Left forelimb (tissue), 1 donor: ENCODE results near the gene SHH.
"Not testable (repeated sequence)": the region's sequence is repeated elsewhere in the genome, so short reads cannot be mapped to it uniquely, and the experiment has no call there.

Experiments used
- DNase-seq: peaks from one replicate; pipeline ENCODE4 v3.0.0-alpha.2; 2018; ENCODE audit warnings: low spot score

Gene SHH

GRCh38 chr7:155819186-155819585 is 6.9 kb upstream of the SHH start:
- DNase-seq = no peak

- no peak for DNase-seq
Measured at GRCh38 chr7:155818820-155819168, 6.5 kb upstream of the SHH start.

GRCh38 chr7:155818154-155818819 is 6.0 kb upstream of the SHH start:
- DNase-seq = no peak

DNA sequence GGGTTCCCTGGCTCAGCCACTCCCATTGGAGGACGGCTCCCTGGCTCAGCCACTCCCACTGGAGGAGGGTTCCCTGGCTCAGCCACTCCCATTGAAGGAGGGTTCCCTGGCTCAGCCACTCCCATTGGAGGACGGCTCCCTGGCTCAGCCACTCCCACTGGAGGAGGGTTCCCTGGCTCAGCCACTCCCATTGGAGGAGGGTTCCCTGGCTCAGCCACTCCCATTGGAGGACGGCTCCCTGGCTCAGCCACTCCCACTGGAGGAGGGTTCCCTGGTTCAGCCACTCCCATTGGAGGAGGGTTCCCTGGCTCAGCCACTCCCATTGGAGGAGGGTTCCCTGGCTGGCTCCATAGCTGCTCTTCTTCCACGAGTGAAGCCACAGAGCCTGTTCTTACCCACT is 5.3 kb upstream of the SHH start:
- not testable (repeated sequence) for DNase-seq

DNA sequence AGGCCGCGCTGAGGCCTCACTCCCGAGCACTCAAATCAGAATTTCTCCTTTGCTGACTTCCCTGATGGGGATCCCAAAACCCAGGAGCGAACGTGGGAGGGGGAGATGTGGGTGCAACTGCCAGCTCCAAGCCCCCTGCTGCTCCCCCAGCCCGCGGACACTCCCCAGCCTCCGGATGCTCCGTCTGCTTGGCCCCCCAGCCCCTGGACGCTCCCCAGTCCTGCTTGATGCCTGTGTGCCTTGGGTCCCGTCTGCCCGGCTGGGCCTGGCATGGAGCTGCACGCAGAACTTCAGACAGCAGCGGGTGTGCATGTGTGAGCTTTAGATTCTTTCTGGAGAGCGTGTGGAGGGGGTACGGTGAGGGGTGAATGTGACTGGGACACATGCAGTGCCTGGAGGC is 4.7 kb upstream of the SHH start:
- DNase-seq = no peak

GRCh38 chr7:155816192-155816508 is 3.9 kb upstream of the SHH start:
- no peak for DNase-seq

DNA sequence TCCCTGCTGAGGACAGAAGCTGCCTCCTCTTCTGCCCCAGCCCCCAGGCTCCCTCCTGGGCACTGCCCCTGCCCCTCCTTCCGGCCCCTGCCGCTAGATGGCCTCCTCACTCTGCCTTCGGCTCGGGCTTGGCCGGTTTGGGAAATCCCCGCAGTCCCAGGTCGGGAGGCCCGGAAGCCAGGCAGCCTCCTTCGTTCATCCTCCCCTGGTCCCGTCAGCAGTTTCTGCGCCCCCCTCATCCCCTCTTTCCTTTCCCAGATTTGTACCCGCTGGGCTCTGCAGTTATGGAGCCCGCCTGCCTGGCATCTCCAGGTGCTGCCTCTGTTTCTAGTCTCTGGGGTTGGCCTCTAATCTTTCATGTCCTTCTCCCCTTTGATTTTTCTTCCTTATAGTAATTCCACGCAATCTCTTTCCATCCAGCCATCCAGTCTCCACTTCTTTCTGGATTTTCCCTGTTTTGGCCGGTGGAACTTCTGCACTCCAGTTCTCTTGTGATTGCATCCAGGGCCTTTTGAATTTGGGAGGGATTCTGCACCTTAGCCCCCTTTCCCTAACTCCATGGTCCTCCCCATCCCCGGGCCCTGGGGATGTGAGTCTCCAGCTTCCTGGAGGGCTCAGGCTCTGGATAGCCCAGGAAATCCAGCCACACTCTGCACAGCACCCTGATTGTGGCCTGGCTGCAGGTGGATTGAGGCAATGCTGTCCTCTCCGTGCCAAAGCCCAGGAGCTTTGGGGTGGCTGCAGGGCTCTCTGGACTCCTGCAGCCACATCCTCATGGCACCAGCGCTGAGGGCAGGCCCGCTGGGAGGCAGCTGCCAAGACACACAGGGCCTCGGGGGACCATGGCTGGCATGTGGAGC is 3.3 kb upstream of the SHH start:
- no peak for DNase-seq

DNA sequence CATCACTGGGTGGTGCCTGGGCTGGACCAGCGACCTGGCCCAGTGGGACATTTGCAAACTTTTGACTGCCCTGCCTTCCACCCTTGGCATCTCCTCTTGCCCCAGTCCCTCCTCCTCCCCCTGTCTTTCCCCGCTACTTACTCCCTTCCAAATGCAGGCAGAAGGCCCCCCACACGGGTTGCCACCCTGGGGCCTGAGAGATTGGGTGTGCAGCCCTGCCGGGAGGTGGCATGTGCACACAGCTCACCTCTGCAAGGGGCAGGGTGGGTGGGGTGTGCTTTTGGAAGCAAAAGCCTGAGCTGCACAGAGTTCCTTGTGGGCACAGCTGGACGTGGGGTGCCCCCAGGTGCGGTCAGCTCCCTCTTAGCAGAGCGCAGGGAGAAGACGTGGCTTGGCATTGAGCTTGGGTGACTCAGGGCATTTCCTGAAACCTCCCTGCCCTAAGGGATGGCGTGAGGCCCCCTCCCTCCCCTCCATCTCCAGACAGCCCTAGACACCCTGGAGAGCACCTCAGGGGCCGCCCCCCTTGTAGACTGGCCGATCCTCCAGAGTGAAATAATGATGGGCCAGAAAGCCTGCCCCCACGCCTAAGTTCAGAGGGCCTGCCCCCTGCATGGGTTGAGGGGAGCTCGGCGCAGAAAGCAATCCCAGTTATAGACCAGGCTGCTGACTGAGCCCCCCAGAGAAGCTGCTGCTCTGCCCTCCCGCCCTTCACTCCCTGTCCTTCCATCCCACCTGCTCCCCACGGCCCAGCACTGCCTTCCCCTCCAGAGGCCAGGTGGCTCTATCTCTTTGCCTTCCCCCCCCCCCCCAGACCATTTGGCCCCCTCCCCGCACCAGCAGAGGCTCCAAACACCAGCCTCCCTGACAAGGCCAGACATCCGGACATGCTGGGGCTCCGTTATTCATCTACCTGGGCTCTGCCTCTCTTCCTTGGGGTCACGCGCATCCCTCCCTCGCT is 2.3 kb upstream of the SHH start:
- DNase-seq = no peak

DNA sequence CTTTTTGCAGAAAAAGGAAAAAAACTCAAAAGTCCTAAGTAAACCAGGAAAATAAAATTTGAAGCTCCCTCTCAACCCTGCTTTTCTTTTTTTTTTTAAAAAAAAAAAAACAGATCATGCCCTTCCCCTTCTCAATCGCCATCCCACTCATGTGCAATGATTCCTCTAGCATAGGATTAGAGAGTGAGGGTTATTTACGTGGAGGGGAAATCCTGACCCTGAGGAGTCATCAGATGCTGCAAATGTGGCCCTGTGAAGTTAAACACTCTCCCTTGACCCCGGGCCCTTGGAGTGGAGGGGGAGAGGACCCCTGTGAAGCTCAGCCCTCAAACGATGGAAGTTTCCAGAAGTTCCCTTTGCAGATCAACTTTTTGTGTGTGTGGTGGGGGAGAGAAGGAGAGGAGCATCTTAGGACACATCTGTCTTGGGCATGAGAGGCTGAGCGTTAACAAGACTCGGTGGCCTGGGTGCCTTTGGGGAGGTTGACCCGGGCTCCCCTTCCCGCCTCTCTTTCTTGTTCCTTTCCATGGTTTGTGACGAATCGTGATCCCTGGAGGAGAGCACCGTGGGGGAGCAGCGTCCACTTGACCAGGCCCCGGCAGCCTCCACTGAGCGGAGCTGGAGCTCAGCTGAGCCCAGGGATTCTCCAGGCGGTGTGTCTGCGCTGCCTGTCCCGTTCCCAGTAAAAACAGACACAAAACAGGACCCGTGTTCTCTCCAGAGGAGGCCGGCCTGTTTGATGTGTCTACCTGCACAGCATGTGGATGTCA is 1.5 kb upstream of the SHH start:
- DNase-seq = no peak

DNA sequence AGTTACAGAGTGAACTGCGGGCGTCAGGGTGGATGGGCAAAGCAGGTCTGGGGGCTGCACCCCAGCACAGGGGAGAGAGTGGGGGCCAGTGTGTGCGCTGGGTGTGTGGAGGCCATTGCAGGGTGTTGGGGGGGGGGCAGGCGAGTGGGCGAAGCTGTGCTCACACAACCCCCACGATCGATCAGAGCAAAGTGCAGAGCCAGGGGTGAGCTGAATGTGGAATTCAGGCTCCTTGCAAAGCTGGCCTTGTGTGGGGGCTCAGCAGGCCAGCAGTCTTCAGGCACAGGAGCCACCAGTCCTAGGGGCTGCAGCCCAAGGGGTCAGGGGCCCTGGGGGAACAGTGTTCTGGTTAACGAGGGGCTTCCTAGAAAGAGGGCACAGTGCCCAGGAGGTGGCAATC is 862 bp upstream of the SHH start:
- no peak for DNase-seq

- no peak for DNase-seq
Measured at GRCh38 chr7:155811560-155811894, 736 bp downstream of the SHH start.

DNA sequence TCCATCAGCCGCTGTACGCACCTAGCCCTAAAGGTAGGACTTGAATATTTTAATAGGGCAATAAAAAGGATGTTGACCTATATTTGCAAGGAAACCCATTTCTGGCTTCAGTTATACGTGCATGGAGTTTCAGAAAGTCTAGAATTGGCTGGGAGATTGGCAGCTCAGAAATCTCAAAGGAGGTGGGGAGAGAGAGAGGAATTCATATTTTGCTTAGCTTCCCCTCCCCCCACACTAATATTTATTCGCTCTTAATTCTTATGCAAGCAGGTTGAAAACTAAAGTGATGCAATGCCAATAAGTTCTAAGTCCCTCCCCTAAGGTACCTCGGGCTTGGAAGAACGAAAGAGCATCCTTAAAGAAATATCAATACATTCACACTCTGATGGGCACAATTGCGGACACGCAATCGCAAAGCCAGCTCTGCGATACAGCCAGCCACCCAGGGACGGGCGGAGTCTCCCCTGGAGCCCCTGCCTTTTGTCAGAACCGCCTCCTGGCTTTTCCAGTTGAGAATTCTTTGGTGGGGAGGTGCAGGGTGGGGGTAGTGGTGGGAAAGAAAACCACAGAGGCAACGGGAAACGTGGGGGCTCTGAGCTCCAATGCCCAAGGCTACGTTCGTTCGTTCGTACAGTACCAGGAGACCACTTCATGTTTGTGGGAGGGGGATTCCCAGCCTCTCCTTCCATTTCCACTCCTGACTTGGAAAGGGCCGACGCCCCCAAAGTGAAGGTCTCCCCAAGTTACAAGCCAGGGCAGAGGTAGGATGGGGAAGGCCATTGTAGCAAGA is 1.3 kb downstream of the SHH start:
- no peak for DNase-seq

DNA sequence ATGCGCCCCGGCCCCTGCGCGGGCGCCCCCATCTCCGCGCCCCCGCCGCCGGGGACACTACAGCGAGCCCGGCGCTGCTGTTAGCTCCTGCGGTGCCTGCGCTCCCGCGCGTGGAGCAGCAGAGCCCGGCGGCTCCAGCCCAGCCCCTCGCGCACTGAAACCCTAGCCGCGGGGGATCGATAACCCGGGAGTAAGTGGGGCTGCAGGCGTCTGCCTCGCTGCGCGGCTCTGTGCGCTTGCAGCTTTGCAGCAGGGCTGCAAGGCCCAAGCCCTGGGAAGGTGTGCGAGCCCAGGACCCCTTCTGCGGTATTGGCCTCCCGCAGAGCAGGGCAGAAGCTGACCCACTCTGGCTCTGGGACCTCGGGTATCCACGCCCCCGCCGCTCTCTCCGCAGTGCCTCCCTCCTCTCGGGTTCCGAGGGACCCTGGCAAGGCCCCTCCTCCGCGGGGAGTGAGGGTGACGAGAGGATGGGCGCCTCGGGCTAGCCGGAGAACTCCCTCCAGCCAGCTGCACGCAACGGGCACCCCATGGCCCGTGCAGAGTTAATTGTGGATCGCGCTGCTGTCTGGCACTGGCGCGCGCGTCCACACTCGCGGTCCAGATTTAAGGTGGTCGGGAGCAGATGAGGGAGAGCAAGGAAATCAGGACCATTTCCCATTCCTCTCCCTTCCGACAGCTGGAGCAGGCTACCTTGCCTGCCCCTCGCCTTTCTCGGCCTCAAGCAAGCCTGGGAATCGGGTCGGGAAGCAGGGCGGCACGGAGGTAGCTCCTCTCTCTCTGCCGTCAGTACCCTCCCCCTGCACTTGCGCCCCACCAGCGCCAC is 2.1 kb downstream of the SHH start:
- DNase-seq = no peak

GRCh38 chr7:155809332-155809946 is 2.8 kb downstream of the SHH start:
- DNase-seq = no peak

- no peak for DNase-seq
Measured at GRCh38 chr7:155808549-155809331, 3.5 kb downstream of the SHH start.

DNA sequence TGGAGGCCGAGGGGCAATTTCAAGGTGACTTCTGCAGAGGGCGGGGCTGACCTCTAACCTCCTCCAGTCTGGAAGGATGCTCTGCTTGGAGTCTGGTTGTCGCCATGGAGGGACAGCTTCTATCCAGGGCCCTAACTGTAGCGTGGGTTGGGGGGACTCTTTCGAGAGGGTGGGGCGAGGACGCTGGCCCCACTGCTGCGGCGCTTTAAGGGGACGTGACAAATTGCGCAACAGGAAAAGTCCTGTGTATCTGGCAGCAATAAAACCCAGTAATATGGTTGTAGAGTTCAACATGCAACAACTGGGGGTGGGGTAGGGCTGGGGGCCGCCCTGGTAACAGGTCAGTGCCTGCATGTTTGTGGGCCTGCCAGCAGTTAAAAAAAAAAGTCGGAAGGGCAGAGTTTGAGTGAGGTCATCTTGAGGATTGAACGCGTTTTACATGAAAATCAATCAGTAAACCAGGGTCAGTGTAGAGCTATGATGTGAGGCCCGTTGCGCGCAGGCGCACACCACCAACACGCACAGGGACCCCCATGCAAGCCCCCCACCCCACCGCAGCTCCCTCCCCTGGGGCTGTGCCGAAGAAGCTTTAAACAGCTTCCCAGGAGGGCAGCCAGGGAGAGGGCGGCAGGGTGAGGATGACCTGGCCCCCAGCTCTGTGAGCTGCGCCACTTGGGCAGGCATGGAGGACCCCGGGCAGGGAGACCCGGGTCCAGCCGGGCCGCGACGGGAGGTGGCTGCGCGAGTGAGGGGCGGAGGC is 4.3 kb downstream of the SHH start:
- no peak for DNase-seq

- DNase-seq = no peak
Measured at GRCh38 chr7:155807065-155807671, 5.1 kb downstream of the SHH start.
